ENCODE data around the gene DNM1.

The DNM1 gene

DNA sequence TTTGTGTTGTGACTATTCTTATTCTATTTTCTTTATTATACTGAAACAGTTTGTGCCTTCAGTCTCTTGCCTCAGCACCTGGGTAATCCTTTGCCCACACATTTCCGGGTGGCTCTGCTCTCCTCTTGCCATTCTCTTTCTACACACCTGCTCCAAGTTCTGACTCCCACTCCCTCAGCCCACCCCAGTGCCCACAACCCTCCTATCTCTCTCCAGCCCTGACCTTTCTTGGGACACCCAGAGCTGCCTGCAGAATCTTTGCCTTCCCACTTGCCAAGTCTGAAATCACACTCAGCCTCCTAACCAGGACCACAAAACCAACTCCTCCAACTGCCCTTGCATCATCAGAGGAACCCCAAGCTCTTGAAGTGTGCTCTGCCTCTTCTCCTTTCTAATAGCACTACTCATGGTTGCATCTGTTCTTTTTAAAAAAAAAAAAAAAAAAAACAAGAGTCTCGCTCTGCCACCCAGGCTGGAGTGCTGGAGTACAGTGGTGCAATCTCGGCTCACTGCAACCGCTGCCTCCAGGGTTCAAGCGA, 77.0 kb downstream of the DNM1 start:
- no peak for DNase-seq

DNA sequence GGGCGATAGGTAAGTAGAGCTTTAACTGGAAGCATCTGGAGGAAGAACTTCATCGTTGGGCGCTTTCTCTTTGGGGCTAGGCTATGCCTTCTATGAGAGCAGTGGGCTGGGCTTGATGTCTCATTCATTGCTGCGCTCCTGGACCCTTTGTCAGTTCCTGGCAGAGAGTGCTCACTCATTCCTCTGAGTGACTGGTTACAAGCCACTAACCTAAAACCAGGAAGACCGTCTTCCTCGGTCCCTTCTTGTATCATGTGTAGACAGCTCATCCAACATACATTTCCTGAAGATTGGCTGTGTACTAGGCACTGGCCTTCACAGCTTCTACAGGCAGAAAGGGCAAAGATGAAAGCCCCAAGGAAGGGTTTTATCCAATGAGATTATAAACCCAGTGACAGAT, 79.3 kb downstream of the DNM1 start:
- DNase-seq, result no peak

- no peak for DNase-seq
These were observed 82.0 kb downstream of the DNM1 start for GRCh38 chr9:128285033-128285784.

- no peak for DNase-seq
These were observed 83.3 kb downstream of the DNM1 start for GRCh38 chr9:128286440-128286839.

DNA sequence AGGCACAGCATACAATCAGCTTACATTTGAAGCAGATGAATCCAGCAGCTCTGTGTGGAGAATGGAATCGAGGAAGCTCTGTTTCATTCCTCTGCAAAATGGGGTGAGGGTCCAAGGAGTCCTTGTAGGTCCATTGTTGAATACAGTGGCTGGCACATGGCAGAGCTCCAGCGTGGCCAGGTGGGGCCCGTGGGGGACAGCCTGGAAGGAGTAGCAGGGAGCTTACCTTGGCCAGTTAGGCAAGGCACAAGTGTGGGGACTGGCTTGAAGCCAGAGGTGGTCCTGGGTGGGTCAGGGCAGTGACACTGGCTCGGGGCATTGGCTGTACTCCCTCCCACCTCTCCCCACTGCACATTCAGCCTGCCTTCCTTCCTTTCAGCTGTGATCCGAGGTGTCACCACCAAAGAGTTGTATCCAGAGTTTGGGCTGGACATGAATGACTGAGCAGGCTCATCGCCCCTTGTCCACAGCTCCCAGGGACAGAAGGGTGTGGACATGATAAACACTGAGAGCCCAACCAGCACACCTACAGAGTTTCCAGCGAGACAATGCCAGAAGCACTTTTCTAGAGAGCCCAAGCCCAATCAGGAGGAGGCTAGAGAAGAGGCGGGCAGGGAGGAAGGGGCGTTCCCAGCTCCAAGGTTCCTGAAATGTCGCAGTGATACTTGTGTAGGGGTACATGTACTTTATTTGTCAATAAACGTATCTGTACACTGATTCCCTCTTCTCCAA, 85.3 kb downstream of the DNM1 start:
- DNase-seq, result no peak

DNA sequence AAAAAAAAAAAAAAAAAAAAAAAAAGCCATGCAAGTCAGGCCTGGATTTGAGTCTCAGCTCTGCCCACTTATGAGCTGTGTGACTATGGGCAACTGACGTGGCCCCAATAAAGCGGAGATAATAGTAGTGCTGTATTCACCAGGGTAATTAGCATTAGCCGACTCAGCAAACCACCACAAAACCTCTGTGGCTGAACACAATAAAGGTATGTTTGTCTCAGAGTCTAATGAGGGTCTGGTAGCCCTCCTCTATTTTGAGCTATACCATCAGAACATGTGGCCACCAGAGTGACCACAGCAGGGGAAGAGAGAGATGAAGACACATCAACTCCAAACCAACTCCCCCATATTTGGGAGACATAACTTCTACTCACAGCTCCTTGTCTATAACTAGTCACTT, 88.8 kb downstream of the DNM1 start:
- no peak for DNase-seq

- DNase-seq, result no peak
These were observed 89.9 kb downstream of the DNM1 start for GRCh38 chr9:128293091-128293490.

DNA sequence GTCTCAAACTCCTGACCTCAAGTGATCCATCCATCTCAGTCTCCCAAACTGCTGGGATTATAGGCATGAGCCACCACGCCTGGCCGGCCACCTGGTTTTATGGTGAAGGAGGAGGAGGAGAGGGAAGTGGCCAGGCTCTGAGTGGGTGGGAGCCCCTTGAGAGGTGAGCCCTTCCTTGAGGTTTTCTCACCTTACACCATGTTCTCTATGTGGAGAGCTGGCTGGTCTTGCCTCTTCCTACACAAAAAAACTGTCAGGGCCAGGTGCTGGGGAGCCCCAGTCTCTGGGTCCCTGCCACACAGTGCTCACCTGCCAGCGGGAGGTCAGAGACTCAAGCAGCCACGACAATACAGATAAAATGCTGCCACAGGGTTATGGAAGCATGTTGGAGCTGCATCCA, 91.0 kb downstream of the DNM1 start:
- DNase-seq, result no peak

GRCh38 chr9:128296340-128297220, 93.4 kb downstream of the DNM1 start:
- no peak for DNase-seq

DNA sequence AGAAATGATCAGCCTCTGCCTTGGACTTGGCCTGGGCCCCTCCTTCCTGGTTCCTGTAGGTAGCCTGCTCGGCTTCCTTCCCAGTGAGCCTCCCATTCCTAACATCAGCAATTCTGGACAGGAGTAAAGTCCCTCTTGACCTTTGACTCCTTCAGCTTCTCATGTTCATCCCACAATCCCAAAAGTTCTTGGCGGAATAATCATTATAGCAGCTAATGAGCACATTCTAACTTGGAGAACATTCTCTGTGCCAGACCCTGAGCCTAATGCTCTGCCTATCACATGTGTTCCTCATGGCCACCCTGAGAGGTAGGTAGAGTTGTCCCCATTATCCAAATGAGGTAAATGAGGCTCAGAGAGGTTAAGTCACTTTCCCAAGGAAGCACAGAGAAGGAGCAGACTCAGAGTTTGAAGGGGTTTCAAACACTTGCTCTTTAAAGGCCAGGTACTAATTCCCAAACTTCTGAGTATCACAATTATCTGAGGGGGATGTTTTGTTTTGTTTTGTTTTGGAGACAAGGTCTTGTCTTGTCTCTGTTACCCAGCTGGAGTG, 94.1 kb downstream of the DNM1 start:
- DNase-seq, result no peak

- DNase-seq, result no peak
These were observed 95.6 kb downstream of the DNM1 start for GRCh38 chr9:128298535-128299482.

- DNase-seq, result no peak
These were observed 101.2 kb downstream of the DNM1 start for GRCh38 chr9:128304136-128304970.

All from activated CD4-positive, alpha-beta T cell treated with anti-CD3 and anti-CD28 coated beads, Interleukin-2, amount 50 U/mL, for 4 hours (primary cell).